Measurements from ENCODE around the gene NAALADL2. TPM values are rescaled to one million over a fixed set of nuclear protein-coding genes. Genes with fewer than 3 reads are reported as not detected.

The NAALADL2 gene
- total RNA-seq, 4 donors from 2014 or later, result 3.8 to 20.3 (median 8.6) TPM

DNA sequence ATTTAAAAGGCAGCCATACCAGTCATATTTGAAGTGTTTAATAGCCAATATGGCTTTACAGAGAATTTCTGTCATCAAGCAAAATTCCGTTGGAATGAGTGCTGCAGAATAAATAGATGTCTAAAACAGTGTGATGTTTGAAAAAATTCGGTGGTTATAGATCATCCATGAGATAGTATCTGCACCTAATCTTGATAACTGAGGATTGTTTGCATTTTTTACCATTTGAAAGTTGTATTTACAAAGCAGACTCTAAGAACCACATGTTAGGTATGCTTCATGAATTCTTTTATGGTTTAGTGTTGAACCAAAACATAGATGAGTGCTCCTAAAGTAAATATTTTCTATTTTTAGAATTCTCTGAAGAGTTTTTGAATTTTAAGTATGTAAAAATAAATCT, 476.1 kb downstream of the NAALADL2 start:
- Histone ChIP-seq H3K4me3 (no peak overlapping the region), H3K27ac (replicated peaks in 1 of 4) (no peak overlapping the region), H3K4me1 (peaks cover 0 to 8% (median 0%) of the 10 kb centered on the region in 4 donors), H3K9me3 (no peaks in the 10 kb centered on the region), H3K36me3 (no peaks in the 10 kb centered on the region), H3K27me3 (no peaks in the 10 kb centered on the region)
- 66% methylated on average over 2 of the region's 2 CpGs for WGBS
- no peak for DNase-seq (ENCODE audit: extremely low spot score)
- TF ChIP-seq POLR2A (IDR thresholded peaks at IDR 0.05; ENCODE audit: low read depth) (no peak), EP300 (IDR thresholded peaks at IDR 0.05) (no peak), POLR2AphosphoS5 (IDR thresholded peaks at IDR 0.05) (no peak)
- TF ChIP-seq, protein P1, sequence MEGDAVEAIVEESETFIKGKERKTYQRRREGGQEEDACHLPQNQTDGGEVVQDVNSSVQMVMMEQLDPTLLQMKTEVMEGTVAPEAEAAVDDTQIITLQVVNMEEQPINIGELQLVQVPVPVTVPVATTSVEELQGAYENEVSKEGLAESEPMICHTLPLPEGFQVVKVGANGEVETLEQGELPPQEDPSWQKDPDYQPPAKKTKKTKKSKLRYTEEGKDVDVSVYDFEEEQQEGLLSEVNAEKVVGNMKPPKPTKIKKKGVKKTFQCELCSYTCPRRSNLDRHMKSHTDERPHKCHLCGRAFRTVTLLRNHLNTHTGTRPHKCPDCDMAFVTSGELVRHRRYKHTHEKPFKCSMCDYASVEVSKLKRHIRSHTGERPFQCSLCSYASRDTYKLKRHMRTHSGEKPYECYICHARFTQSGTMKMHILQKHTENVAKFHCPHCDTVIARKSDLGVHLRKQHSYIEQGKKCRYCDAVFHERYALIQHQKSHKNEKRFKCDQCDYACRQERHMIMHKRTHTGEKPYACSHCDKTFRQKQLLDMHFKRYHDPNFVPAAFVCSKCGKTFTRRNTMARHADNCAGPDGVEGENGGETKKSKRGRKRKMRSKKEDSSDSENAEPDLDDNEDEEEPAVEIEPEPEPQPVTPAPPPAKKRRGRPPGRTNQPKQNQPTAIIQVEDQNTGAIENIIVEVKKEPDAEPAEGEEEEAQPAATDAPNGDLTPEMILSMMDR (IDR thresholded peaks at IDR 0.05), result no peak
- intact Hi-C loops (cut with DNase I), result no loop called here

DNA sequence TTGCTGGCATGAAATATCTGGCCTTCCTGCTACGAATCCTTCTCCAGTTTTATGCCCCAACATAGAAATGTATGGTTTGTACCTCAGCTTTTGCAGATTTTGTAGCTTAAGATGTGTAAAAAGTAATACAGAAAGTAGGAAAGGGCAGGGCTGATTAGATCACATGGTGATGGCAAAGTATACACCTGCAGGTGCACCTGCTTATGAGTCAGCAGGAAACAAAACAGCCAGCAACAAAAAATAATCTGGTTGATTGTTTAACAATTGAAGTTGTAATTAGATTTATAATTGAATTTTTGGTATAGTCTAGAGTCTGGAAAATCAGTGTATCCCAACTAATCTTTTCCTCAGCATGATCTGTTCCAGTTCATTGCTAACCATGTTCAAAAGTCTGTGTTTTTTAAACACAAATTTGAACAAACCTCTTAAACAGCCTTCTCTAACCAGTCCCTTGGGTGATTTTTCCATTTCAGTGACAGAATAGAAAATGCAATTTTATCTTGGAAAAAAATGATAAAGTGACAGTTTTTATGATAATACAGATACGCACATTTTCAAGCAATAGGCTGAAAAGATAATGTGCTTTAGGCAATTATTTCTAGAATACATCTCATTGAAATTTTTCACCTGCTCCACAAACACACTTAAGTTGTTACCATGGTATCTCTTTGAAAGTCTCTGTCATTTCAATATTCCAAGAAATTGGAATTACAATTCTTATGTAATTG, 477.4 kb downstream of the NAALADL2 start:
- intact Hi-C loops (cut with DNase I), result no loop called here
- no peaks in the 10 kb centered on the region for H3K27me3 ChIP-seq
- WGBS, result 96% methylated on average over 2 of the region's 2 CpGs
- DNase-seq (ENCODE audit: extremely low spot score), result no peak
- TF ChIP-seq POLR2A (IDR thresholded peaks at IDR 0.05; ENCODE audit: low read depth), result no peak
- no peak for TF ChIP-seq POLR2AphosphoS5 (IDR thresholded peaks at IDR 0.05)
- no peak for TF ChIP-seq EP300 (IDR thresholded peaks at IDR 0.05)
- TF ChIP-seq, protein P1 (IDR thresholded peaks at IDR 0.05), result no peak
- H3K4me1 ChIP-seq, result peaks cover 0 to 8% (median 0%) of the 10 kb centered on the region in 4 donors
- no peaks in the 10 kb centered on the region for H3K9me3 ChIP-seq
- H3K4me3 ChIP-seq, result no peak overlapping the region
- H3K27ac ChIP-seq (replicated peaks in 1 of 4), result no peak overlapping the region
- H3K36me3 ChIP-seq, result no peaks in the 10 kb centered on the region

DNA sequence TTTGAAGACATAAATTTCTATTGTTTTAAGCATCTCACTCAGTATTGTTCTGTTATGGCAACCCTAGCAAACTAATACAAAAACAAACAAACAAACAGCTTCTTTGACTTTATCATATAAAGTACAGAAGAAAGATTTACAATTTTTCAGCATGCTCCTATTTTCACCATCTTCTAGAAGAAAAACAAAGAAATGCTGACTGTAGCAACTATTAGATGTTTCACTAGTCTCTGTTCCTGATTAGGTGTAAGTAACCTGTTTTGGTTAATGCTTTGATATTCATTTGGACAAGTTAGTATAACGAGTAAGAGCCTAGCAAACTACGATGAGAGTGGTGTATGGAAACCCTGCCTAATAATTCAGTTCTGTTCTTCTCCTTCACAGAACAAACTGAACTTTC, 478.5 kb downstream of the NAALADL2 start:
- H3K4me3 ChIP-seq, result no peak overlapping the region
- no peaks in the 10 kb centered on the region for H3K36me3 ChIP-seq
- H3K4me1 ChIP-seq, result peaks cover 0 to 8% (median 0%) of the 10 kb centered on the region in 4 donors
- 95% methylated on average over 2 of the region's 2 CpGs for WGBS
- TF ChIP-seq POLR2AphosphoS5 (IDR thresholded peaks at IDR 0.05) (no peak), POLR2A (IDR thresholded peaks at IDR 0.05; ENCODE audit: low read depth) (no peak), EP300 (IDR thresholded peaks at IDR 0.05) (no peak)
- TF ChIP-seq, protein P1 (IDR thresholded peaks at IDR 0.05), result no peak
- H3K27me3 ChIP-seq, result no peaks in the 10 kb centered on the region
- no peak for DNase-seq (ENCODE audit: extremely low spot score)
- no peak overlapping the region for H3K27ac ChIP-seq (replicated peaks in 1 of 4)
- intact Hi-C loops (cut with DNase I), result no loop called here
- H3K9me3 ChIP-seq, result no peaks in the 10 kb centered on the region

DNA sequence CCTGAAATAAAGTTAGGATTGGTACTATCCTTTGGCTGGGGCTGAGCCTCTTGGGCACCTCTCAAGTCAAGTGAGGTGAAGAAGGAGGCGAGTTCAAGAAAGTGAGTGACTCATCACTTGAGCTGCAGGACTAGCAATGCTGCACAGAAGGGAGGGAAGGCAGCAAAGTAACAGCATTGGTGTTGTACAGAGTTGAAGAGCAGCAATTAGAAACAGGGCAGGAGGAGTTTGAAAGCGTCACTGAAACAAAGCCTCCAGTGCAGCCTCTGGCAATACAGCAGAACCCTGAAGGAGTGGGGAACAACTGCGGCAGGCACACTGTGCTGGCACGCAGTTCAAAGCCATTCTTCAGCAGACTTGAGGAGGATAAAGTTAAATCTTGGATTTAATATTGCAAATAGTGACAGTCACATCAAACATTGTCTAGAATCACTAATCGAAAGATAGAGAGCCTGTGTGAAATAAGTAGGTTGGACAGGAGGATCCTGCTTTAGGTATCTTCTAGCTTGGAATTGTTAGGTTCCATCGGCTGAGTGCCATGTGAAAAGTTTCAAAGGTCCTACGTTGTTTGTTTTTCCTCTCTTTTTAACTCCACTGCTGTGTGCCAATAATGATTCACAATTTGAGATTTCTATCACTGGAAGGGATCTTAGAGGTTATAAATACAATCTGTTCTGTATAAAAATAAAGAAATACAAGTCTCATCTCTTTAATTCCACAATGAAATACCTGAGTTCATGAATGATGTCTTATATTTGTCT, 479.8 kb downstream of the NAALADL2 start:
- Histone ChIP-seq H3K4me1 (peaks cover 0 to 8% (median 0%) of the 10 kb centered on the region in 4 donors), H3K36me3 (no peaks in the 10 kb centered on the region), H3K27ac (replicated peaks in 1 of 4) (no peak overlapping the region), H3K27me3 (no peaks in the 10 kb centered on the region), H3K4me3 (no peak overlapping the region), H3K9me3 (no peaks in the 10 kb centered on the region)
- DNase-seq (ENCODE audit: extremely low spot score), result no peak
- TF ChIP-seq EP300 (IDR thresholded peaks at IDR 0.05), result no peak
- TF ChIP-seq POLR2A (IDR thresholded peaks at IDR 0.05; ENCODE audit: low read depth), result no peak
- TF ChIP-seq, protein P1 (IDR thresholded peaks at IDR 0.05), result no peak
- TF ChIP-seq POLR2AphosphoS5 (IDR thresholded peaks at IDR 0.05), result no peak
- intact Hi-C loops (cut with DNase I), result no loop called here
- 41% methylated on average over 6 of the region's 7 CpGs for WGBS
